A549 (cell line): Measurements from ENCODE around the gene DNMT3A. TPM values are rescaled to one million over a fixed set of nuclear protein-coding genes. Genes with fewer than 3 reads are reported as not detected.

Source experiments
- ATAC-seq, 2 experiments: fragments of 200-7000 bp in 1 of 2; fragments of >200 bp in 1 of 2; cut with Nextera tagmentation in 1 of 2; cut with Tn5 transposase in 1 of 2; 3 replicates each; pipeline versions ENCODE4 v1.8.0 to v1.9.1; 2018 to 2020; ENCODE audit warnings: mild to moderate bottlenecking in 1 of 2, moderate library complexity in 1 of 2
- CTCF ChIA-PET: fragments of 300-600 bp; sonication (Branson Sonifier 250); formaldehyde crosslinking; extraction: SDS; loops from one replicate; lab custom pipeline; 2021; ENCODE audit warnings: antibody characterized with exemption, inconsistent platforms; lab: Yijun Ruan, JAX
- POLR2A ChIA-PET: fragments of 350-600 bp; formaldehyde crosslinking; extraction: SDS; loops from one replicate; lab custom pipeline; 2021; ENCODE audit warnings: antibody characterized with exemption, inconsistent platforms; lab: Yijun Ruan, JAX
- DNase-seq, 2 experiments: peaks; one replicate each; pipeline versions ENCODE4 v3.0.0 to v3.0.0-alpha.2; 2011 to 2016; ENCODE audit warnings: low read depth in 1 of 2, low spot score in 1 of 2
- FAIRE-seq: peaks from 2 replicates; lab custom pipeline; 2011; peaks lifted over from hg19 to GRCh38; lab: Jason Lieb, UNC
- H3K27ac ChIP-seq, 2 experiments: fragments of >200 bp; sonication (Bioruptor Twin); formaldehyde crosslinking; 3 replicates each; pipeline ENCODE4 v1.5.1; 2016 to 2017
- H3K4me1 ChIP-seq: fragments of >200 bp; sonication (Bioruptor Twin); formaldehyde crosslinking; 3 replicates; pipeline ENCODE4 v1.6.1; 2016
- H3K4me2 ChIP-seq: fragments of >200 bp; sonication (Bioruptor Twin); formaldehyde crosslinking; 3 replicates; pipeline ENCODE4 v1.6.1; 2016
- H3K4me3 ChIP-seq: fragments of >200 bp; sonication (Bioruptor Twin); formaldehyde crosslinking; 3 replicates; pipeline ENCODE4 v1.5.1; 2016
- H3K9me3 ChIP-seq: fragments of >200 bp; sonication (Bioruptor Twin); formaldehyde crosslinking; 3 replicates; pipeline ENCODE4 v1.6.1; 2016
- CBX8 ChIP-seq: fragments of 200-600 bp; sonication (generic); IDR thresholded peaks from 2 replicates; pipeline ENCODE4 v1.6.1; 2016
- CEBPB ChIP-seq, 2 experiments: fragments of >200 bp in 1 of 2; sonication (Bioruptor Twin) in 1 of 2; formaldehyde crosslinking in 1 of 2; IDR thresholded peaks; 2 replicates each; pipeline ENCODE4 v1.6.1; 2012 to 2016
- CTCF ChIP-seq: fragments of >200 bp; sonication (Bioruptor Twin); formaldehyde crosslinking; IDR thresholded peaks from 3 replicates; pipeline ENCODE4 v1.5.1; 2016
- EHF ChIP-seq: fragments of 250-450 bp; sonication (Bioruptor Pico); IDR thresholded peaks from 2 replicates; pipeline ENCODE4 v1.5.0; 2020; ENCODE audit warnings: mild to moderate bottlenecking
- ELK1 ChIP-seq: fragments of 150-350 bp; IDR thresholded peaks from 2 replicates; pipeline ENCODE4 v1.6.1; 2014; ENCODE audit warnings: low read depth, mild to moderate bottlenecking, low read length
- EP300 ChIP-seq, 2 experiments: fragments of >200 bp; sonication (Bioruptor Twin); formaldehyde crosslinking; IDR thresholded peaks; 2 replicates in 1 of 2; 3 replicates in 1 of 2; pipeline ENCODE4 v1.6.1; 2016 to 2017
- GATA3 ChIP-seq: IDR thresholded peaks from 2 replicates; pipeline ENCODE4 v1.6.1; 2012; ENCODE audit warnings: borderline replicate concordance
- HDAC2 ChIP-seq: fragments of 200-600 bp; sonication (generic); IDR thresholded peaks from 2 replicates; pipeline ENCODE4 v1.6.1; 2016
- HES2 ChIP-seq: fragments of >200 bp; sonication (Bioruptor Twin); formaldehyde crosslinking; IDR thresholded peaks from 2 replicates; pipeline ENCODE4 v1.6.1; 2016
- HEYL ChIP-seq: fragments of 250-450 bp; sonication (Bioruptor Pico); IDR thresholded peaks from 2 replicates; pipeline ENCODE4 v1.8.0; 2021; ENCODE audit warnings: mild to moderate bottlenecking, moderate library complexity
- HOXB13 ChIP-seq: fragments of 250-450 bp; sonication (Bioruptor Pico); IDR thresholded peaks from 2 replicates; pipeline ENCODE4 v1.5.0; 2020; ENCODE audit warnings: low read depth, mild to moderate bottlenecking, moderate library complexity
- HOXB5 ChIP-seq: fragments of 250-450 bp; sonication (Bioruptor Pico); IDR thresholded peaks from 2 replicates; pipeline ENCODE4 v1.5.0; 2020; ENCODE audit warnings: mild to moderate bottlenecking, moderate library complexity
- KDM1A ChIP-seq: fragments of 200-600 bp; sonication (generic); IDR thresholded peaks from 2 replicates; pipeline ENCODE4 v1.6.1; 2016; ENCODE audit warnings: low read depth, mild to moderate bottlenecking
- MAX ChIP-seq: IDR thresholded peaks from 2 replicates; pipeline ENCODE4 v1.6.1; 2012
- MAZ ChIP-seq: fragments of 150-350 bp; IDR thresholded peaks from 2 replicates; pipeline ENCODE4 v1.6.1; 2014; ENCODE audit warnings: antibody characterized with exemption, low read depth, low read length, borderline replicate concordance
- POLR2AphosphoS2 ChIP-seq: conservative IDR thresholded peaks from 2 replicates; pipeline ENCODE4 v1.6.1; 2012; ENCODE audit warnings: low read length, improper control_type of control experiment, inconsistent platforms
- REST ChIP-seq: fragments of 200-600 bp; sonication (generic); IDR thresholded peaks from 2 replicates; pipeline ENCODE4 v1.6.1; 2016; ENCODE audit warnings: antibody characterized with exemption, mild to moderate bottlenecking, moderate library complexity
- TP53 ChIP-seq: fragments of 250-450 bp; sonication (Bioruptor Pico); IDR thresholded peaks from 2 replicates; pipeline ENCODE4 v1.5.0; 2021; ENCODE audit warnings: mild to moderate bottlenecking, moderate library complexity
- USF2 ChIP-seq: fragments of 450-650 bp; IDR thresholded peaks from 2 replicates; pipeline ENCODE4 v1.6.1; 2014; ENCODE audit warnings: antibody characterized with exemption
- WGBS: methylation state at CpG from one replicate; pipeline ENCODE4 v1.1.6; 2017; ENCODE audit errors: missing lambda C conversion rate; 5-methylcytosine and 5-hydroxymethylcytosine counted together
- polyA plus RNA-seq, 4 experiments: library from polyadenylated mRNA; depleted of rRNA in 3 of 4; stranded (reverse); fragments of >200 nt; fragmentation: RNase III in 1 of 4; extraction: RNeasy Plus Mini Kit Qiagen cat#74134 plus additional on column Dnase treatment in 1 of 4; gene quantifications; 2 replicates in 3 of 4; 3 replicates in 1 of 4; pipeline ENCODE4 v1.2.3, GENCODE V29; 2011 to 2017

DNMT3A gene
- polyA plus RNA-seq, 2 of the 4 experiments (the other 2 are of a cell fraction): 4.4 to 11.9 TPM

- CTCF ChIA-PET: interaction anchor here (1.2 to 1.3 kb wide), 2 partner anchors 10 to 22 kb away, joined by 4 to 6 read pairs; no protein-coding TSS in a partner anchor
- H3K27ac ChIP-seq: peak overlapping the region in 1 of 2 experiments; percentile 87; a peak in 3 of 6 replicates
- WGBS: 92% methylated on average over 28 of the region's 28 CpGs
These were observed 91.2 kb downstream of the DNMT3A start for GRCh38 chr2:25250331-25251070.

GRCh38 chr2:25249785-25250184 lies 91.9 kb downstream of the DNMT3A start:
- TF ChIP-seq HOXB5 (CRISPR knock-in tag) (no peak), ELK1 (no peak), HDAC2 (no peak), KDM1A (no peak), EHF (CRISPR knock-in tag) (no peak), CTCF (no peak), POLR2AphosphoS2 (no peak), REST (no peak), GATA3 (no peak), TP53 (CRISPR knock-in tag) (no peak), CBX8 (no peak), CEBPB (IDR thresholded peaks at IDR 0.05) (no peak), HES2 (no peak)
- WGBS: 96% methylated on average over 4 of the region's 4 CpGs
- Histone ChIP-seq H3K4me3 (no peak overlapping the region), H3K4me2 (no peak overlapping the region), H3K4me1 (peaks cover 18% of the 10 kb centered on the region; the same call in 2 of the 3 replicates), H3K27ac (no peak overlapping the region), H3K9me3 (no peaks in the 10 kb centered on the region)
- no peak for DNase-seq
- ChIA-PET CTCF (interaction anchor here (1.2 to 1.3 kb wide), 4 partner anchors 10 to 113 kb away, joined by 3 to 6 read pairs (median 4); no protein-coding TSS in a partner anchor), POLR2A (no interaction called here)
- no peak for ATAC-seq
- no peak for FAIRE-seq

More at GRCh38 chr2:25250331-25251070, 91.2 kb downstream of the DNMT3A start:
- FAIRE-seq: no peak
- TF ChIP-seq MAZ (no peak), HEYL (no peak), USF2 (no peak), MAX (no peak), HOXB13 (CRISPR knock-in tag) (no peak), CBX8 (no peak), EP300 (IDR thresholded peaks at IDR 0.05) (no peak)
- TF ChIP-seq, all 56 proteins: peak for 0
- Histone ChIP-seq H3K4me2 (peak overlapping the region; percentile 99), H3K4me3 (no peak overlapping the region; the same call in 2 of the 3 replicates), H3K4me1 (peaks cover 18% of the 10 kb centered on the region; the same call in 2 of the 3 replicates), H3K9me3 (no peaks in the 10 kb centered on the region)
- no peak for ATAC-seq
- DNase-seq: no peak
- POLR2A ChIA-PET: no interaction called here
